Globus pallidus (tissue), 1 donor: ENCODE data around the gene PPME1.

Experiments used
- DNase-seq: peaks from one replicate; pipeline ENCODE4 v3.0.0-alpha.2; 2015; ENCODE audit warnings: low spot score

PPME1 gene

DNA sequence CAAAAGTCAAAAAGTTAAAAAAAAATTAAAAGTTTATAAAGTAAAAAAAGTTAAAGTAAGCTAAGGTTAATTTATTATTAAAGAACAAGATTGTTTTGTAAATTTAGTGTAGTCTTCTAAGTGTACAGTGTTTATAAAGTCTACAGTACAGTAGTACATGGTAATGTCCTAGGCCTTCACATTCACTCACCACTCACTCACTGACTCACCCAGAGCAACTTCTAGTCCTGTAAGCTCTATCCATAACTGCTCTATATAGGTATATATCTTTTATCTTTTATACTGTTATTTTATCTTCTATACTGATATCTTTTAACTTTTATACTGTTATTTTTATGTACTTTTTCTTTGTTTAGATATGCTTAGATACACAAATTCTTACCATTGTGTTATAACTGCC, 11.4 kb upstream of the PPME1 start:
- DNase-seq: no peak

DNA sequence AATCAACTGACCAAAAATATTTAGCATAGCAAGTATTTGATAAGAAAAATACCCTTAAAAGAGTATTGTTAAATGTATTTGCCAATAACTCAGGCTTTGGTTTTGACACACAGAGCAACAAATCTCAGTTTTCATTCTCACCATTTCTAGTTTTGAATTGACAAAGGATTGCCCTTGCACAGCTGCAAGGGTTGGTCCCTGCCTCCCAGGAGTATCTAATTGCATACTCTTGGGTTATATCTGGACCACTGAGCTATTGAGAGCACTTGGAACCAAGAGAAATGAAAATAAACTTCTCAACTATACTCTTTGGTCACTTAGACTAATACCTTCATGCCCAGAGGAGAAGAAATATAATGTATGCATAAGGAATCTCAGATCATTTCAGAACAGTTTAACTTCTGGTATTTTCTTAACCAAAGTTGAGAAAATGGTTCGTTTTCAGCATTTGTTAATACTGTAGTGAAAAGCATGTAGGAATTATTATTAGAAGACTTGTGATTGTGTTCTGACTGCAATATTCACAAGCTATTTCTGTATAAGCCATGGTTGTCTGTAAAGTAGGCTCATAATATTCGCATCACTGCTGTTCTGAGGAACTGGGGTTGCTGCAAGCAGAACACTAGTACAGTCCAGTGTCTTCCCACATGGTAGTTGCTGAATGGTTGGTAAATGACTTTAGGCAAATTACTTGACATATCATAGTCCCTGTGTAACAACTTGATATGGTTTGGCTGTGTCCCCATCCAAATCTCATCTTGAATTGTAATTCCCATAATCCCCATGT, 8.2 kb upstream of the PPME1 start:
- no peak for DNase-seq

DNA sequence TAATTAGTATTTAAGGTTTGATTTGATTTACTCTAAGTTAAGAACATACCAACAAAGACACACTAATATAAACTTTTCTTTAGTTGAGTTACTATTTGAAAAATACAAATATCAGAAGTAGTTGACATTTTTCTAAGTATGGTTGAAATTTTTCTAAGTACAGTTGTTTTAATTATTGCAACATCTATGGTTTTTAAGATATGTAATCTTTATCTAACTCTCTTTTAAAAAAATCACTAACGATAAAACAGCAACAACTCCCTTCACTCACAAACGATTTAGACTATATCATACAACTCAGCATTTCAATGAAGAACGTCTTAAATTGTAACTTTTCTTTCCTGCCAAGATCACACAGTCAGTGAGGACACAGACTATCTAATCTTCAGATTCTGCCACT, 2.3 kb upstream of the PPME1 start:
- no peak for DNase-seq

DNA sequence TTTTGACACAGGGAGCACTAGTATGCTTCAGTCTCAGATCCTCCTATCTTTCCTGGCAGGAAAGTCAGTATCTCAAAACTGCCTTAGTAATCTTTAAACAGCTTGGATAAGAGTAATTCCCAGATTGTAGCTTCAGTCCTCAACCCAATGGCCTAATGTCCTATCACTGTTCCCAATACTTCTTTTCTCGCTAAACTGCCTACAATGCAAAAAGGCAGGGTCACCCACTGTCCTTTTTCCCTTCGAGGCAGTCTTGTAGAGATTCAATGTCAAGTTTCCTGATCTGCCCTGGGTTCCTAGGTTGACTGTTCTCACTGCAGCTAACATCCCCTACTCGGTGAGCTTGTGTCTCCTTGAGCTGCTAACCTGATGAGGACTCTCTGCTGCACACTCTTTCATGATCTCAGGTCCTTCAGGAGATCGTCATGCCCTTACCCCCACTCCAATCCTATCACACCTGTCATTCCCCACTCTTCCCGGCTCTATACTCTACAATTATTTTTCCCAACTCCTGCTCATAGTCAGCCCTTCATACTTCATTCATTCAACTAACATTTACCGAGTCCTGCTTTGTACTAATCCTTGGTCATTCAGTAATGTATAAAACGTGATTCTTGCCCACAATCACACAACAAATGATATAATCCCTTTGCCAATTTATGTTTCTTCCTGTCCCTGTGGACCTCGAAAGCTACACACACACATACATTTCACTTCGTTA, 1.2 kb upstream of the PPME1 start:
- no peak for DNase-seq

DNA sequence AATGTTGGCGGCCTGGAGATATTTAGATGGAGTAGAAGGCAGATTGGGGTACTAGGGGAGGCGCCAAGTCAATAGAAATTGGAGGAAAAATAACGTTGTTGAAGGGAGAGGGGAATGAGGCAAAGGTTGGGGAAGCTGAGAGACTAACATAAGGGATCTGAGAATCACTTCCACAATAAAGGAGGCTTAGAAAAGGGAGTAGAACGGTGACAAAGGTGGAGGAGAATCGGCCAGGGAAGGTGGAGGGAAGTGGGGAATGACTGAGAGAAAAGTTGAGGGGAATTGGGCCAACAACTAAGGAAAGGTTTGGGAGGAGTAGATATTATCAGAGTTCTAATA, 510 bp downstream of the PPME1 start:
- DNase-seq: no peak

DNA sequence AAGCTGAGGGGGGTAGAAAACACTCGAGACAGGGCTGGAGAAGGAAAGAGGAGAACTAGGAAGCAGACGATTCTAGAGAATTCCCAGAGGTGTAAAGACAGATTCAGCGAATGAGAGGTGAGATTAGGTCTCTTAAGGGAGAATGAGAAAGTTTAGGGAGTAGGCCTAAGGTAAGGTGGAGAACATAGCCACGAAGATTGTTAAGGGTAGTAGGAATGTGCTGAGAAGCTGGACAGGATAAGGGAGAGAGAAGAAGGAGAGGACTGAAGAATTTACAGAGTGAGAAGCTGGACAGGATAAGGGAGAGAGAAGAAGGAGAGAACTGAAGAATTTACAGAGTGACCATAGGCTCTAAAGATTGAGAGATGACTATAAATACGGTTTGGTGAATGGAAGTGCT, 908 bp downstream of the PPME1 start:
- DNase-seq: no peak

DNA sequence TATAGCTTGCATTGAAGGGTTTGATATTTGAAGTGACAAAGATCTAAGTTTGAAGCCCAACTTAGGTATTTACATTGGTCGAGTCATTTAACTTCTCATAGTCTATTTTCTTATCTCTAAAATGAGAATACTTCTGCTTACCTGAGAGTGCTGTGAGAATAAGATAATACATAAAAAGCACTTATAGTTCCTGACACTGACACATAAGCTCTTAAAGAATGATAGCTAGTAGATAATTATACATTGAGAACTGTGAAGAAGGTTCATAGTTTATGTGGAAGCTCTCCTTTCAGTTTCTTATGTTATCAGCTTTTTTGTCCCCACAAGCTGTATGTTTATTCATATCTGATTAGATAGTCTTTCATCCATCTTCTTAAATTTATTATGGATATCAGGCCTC, 4.8 kb downstream of the PPME1 start:
- no peak for DNase-seq

DNA sequence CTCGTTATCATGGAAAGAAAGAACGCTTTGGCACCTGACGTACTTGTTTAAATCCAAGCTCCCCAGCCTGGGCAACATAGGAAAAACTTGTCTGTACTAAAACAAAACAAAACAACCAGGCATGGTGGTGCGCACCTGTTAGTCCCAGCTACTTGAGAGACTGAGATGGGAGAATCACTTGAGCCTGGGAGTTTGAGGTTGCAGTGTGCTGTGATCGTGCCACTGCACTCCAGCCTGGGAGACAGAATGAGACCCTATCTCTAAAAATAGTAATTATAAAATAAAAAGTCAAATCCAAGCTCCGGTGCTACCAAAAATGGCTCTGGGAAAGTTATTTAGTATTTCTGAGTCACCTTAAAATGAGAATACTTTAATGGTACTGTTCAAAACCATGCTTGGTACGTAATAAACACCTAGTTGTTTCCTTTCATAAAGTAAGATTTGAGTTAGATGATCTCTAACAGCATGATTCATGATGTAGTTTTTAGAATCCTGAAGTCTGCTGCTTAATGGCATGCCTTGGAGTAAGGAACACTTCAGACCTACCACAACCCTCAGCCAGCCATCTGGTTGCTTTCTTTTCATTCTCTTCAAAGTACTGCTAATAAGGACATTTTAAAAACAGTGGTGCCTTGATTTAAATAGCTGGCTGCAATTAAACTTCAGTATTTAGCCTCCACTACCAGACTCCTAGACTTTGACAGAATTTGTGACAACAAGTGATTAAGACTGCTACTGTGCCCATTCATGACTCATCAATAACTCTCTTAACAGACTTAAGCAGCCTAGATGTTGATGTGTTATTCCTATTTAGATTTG, 8.4 kb downstream of the PPME1 start:
- DNase-seq: no peak

DNA sequence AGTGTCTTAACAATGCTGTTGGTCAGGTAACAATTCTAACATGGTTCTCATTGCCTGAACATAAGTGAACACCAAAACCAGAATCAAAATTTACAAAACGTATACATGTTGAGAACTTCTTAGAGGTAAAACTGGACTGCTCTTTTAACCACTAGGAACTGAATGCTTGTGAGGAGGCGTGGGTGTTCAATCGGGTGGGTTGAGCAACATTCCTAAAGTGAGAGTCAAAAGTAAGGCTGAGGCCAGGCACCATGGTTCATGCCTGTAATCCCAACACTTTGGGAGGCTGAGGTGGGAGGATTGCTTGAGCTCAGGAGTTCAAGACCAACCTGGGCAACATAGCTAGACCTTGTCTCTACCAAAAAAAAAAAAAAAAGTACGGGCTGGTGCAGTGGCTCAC, 11.5 kb downstream of the PPME1 start:
- DNase-seq: no peak

DNA sequence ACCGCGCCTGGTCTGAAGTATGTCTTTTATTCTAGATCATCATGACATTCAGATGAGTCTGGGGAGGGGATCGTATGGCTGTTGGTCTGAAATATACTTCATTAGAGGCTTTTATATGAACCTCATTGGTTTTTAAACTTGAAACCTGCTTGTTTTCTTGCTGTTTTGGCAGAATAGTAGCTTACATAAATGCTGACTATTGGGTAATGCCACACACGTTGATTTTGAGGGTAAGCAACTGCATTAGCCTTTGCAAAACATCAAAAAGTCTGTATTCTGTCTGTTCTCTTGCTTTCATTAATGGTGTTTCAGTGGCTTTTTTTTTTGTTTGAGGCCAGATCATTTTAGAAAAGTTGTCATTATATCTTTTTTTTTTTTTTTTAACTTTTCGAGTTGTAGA, 14.2 kb downstream of the PPME1 start:
- no peak for DNase-seq

DNA sequence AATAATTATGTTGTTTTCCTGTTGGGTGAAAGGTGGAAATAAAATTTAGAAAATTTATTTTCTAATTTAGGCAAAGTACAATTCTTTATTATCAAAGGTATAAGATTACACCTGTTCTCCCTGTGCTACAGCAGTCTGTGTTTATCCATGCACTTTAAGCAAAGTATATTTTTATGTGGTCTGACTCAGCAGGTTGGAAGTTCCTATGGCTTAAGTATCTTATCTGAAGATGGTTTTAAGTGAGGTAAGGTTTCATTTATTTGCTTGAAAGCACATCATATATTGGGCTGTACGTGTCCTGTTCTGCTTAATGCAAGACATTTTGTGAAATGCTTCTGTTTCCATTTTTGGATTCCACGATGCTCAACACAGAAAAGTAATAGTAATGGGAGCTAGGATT, 14.6 kb downstream of the PPME1 start:
- DNase-seq: no peak

DNA sequence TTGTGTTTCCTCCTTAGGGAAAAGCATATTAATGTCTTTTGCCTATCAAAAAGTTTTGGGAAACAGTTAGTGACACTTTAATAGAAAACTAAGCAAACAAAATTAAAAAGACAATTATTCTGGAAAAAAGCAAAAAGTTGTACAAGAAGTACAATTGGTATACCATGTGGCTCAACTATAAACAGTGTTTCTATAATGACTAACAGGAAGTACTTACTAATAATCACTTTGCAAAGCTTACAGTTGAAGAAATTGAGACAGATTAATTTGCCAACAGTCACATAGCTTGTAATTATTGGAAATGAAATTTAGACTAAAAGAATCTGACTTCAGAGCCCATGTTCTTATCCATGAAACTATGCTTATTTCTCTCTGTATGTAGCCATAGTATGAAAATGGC, 24.7 kb downstream of the PPME1 start:
- DNase-seq: no peak

DNA sequence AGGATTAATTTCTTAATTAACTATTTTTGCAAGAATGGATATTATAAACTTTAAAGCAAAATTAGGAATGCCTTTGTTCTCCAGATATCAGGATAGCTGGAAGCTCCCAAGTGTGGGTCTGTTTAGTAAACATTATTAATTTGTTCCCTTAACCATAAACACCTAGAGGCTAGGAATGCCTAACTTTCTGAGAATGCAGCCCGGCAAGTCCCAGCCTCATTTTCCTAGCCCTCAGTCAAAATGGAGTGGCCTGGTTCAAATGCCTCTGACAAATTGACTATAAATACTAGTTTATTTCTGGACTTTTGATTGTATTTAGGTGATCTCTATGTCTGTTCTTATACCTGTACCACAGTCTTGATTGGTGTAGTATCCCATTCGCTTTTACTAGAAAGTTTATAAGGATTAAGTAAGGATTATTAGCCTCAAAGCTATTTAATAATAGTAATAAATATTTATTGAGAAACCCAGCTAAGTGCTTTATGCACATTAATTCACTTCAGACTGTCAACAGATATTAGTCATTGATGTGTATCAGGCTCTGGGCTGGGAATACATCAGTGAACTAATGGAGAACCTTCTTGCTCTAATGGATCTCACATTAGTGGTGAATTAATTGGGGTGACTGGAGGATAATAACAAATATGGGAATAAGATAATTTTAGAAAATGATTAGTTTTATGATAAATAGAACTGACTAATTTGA, 25.8 kb downstream of the PPME1 start:
- no peak for DNase-seq

DNA sequence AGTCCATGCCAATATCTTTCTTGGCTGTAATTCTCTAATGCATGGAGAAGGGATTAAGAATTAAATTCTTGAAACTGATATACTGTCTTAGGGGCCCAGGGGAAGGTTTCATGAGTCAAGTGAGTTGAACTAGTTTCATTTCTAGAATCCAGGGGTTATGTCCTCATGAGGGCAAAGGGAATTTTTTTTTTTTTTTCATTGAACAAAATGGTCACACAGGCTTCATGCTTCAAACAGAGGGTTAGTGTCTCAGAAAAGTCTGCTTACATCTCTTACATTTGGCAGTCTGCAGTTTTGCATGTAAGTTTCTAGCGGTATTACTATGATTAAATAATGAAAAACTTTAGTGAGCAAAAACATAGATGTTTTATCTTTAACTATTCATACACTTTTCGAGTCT, 32.9 kb downstream of the PPME1 start:
- DNase-seq: no peak

DNA sequence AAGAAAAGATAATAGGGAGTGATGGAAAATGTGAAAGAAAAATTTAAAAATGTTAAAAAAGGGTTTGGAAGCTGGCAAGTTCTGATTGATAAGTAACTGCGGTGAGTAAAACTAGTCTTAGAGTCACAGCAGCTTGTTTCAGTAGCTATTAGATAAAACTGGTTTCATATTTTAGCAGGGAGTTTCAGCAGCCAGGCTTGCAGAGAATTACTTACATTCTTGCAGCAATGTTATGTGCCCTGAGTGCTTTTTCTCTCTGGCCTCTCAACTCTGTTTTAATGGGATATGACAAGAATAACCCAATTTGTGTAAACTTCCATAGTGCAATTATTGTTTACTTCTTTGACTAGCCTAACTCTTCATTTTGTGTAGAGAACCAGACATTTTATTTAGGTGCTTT, 33.6 kb downstream of the PPME1 start:
- no peak for DNase-seq

DNA sequence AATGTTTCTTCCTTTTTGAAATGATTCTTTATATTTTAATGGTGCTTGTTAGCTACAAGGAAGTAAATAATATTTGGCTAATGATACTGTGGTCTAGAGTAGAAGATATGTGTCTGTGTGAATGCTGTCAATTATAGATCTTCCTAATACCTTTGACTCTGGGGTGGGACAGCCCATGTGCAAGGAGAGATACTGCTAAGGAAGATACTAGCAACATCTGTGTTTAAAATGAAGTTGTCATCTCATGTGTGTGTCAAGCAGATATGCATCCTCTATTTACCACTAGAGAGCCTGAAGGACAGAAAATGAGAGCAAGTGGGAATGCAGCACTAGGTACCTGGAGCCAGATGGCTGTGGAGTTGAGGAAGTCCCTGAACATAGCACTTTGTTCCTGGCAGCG, 34.1 kb downstream of the PPME1 start:
- DNase-seq: no peak

DNA sequence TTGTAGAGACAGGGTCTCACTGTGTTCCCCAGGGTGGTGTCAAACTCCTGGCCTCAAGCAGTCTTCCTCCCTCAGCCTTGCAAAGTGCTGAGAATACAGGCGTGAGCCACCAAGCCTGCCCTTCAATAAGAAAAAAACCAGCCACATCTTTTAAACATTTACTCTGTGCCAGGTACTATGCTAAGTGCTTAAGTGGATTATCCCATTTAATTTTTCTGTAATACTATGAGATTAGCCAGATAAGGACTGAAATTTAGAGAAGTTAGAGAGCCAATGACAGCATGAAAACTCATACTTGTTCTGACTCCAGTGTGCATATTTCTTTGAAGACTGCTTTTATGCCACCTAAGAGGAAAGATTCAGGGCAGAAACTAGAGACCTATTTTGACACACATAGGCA, 35.7 kb downstream of the PPME1 start:
- DNase-seq: no peak

DNA sequence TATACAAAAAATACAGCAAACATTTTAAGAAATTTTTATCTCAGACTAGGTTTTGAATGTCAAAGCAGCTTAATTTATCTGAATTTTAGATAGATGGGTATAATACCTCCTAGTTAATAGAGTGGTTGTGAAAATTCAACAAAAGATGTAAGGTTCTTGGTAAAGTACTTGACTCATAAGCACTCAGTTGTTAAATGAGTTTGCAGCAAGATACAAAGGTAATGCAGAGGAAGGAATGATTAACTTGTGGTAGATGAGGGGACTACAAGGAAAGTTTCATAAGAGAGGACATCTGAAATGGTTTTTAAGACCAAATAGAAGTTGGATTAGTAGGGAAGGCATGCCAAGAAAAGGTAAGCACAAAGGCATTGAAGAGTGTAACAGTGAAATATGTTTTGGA, 37.4 kb downstream of the PPME1 start:
- DNase-seq: no peak

DNA sequence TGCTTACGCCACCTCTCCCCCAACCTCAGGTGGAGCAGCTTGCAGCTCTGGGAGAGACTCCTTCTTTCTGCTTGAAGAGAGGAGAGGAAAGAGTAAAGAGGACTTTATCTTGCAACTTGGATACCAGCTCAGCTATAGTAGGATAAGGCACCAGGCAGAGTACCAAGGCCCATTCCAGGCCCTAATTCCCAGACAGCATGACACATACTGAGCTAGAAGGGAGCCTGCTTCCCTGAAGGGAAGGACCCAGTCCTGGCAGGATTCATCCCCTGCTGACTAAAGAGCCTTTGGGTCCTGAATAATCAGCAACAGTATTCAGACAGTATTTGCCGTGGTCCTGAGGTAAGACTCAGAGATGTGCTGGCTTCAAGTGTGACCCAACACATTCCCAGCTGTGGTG, 41.4 kb downstream of the PPME1 start:
- no peak for DNase-seq

DNA sequence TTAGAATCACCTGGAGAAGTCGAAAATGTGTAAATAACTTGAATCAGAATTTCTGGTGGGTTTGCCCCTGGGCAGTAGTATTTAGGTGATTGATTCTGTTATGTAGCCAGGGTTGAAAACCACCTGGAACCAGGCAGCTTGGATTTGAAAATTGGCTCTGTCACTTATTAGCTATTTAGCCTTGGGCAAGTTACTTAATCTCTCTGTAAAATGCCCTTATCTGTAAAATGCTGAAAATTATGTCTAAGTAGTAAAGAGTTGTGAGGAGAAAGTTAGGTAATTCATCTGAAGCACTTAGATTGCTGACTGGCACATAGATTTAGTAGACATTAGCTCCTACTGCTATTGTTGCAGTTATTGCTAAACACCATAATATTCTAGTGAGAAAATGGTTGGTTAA, 49.3 kb downstream of the PPME1 start:
- DNase-seq: no peak

DNA sequence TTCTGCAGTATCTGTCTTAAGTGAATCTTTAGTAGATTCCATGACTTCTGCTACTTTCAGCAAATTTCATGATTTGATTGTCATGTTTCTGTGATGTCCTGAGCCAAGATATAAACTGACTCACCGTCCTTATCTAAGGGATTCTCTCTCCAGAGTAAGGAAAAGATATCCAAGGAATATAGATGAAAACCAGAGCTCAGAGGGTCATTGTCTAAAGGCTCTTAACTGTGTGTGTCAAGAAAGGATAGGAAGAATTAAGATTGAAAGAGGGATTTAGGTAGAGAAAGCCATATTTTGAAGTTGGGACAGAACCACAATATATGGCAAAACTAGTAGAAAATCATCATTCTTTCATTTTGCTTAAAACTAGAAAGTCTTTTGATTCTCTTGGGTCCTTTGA, 50.7 kb downstream of the PPME1 start:
- DNase-seq: no peak

DNA sequence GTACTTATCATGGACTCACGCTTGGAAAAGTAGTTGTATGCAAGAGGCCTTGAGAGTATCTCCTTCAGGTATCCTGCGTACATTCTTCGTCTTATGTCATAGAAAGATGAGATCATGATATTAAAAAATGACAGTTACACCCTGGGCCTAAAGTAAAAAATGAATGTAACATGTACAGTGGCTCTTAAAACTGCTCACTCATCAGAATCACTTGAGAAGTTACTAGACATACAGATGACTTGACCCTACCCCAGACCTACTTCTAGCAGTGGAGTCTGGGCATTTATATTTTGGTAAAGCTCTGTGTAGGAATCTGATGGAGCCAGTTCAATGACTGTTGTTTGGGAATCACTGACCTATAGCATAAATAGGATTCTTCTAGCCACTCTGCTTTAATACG, 54.5 kb downstream of the PPME1 start:
- no peak for DNase-seq

DNA sequence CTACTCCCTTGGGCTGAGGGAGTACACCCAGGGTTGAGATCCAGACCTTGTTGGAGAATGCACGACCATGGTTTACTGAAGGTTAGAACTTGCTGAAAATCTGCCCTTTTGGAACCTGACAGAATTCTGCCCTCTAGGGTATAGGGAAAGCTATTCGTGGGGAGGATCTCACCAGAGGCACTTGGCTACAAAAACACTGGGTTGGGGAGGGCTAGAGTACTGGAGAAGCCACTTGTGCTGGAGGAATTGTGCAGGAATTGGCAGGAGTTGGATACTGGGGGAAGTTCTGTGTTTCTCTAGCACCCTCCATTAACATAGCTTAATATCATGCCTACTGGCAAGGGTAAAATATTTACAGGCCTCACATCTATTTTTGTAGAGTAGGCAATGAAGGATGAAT, 55.8 kb downstream of the PPME1 start:
- no peak for DNase-seq
